SK-N-SH (cell line): Measurements from ENCODE around the gene IFNA10. TPM values are rescaled to one million over a fixed set of nuclear protein-coding genes. Genes with fewer than 3 reads are reported as not detected.
"Not testable (repeated sequence)": the region's sequence is repeated elsewhere in the genome, so short reads cannot be mapped to it uniquely, and the experiment has no call there.

ENCODE experiments used
- CTCF ChIA-PET: fragments of 300-600, 350-600 bp; formaldehyde crosslinking; extraction: SDS; loops from one replicate; lab custom pipeline; 2021; lab: Yijun Ruan, JAX
- POLR2A ChIA-PET: fragments of 350-600 bp; sonication (Branson Sonifier 250); formaldehyde crosslinking; extraction: SDS; loops from one replicate; lab custom pipeline; 2020; ENCODE audit warnings: antibody characterized with exemption, inconsistent platforms; lab: Yijun Ruan, JAX
- DNase-seq: peaks from one replicate; pipeline ENCODE4 v3.0.0; 2012
- H2AFZ ChIP-seq: fragments of 200-600 bp; sonication (generic); 2 replicates; pipeline ENCODE4 v1.8.1; 2016; ENCODE audit warnings: antibody characterized with exemption, mild to moderate bottlenecking, low read depth
- H3F3A ChIP-seq: fragments of 200-600 bp; sonication (generic); replicated peaks from 2 replicates; pipeline ENCODE3; 2016; ENCODE audit warnings: antibody characterized with exemption, mild to moderate bottlenecking; ENCODE audit not compliant: insufficient read depth
- H3K27ac ChIP-seq, 2 experiments: fragments of 200-500 bp in 1 of 2; fragments of 200-600 bp in 1 of 2; sonication (Bioruptor generic) in 1 of 2; sonication (generic), shearing (Covaris generic) in 1 of 2; 2 replicates each; pipeline versions ENCODE4 v1.5.1 to v1.6.1; 2014 to 2016; ENCODE audit warnings: low read depth in 2 of 2, inconsistent platforms in 1 of 2, low read length in 1 of 2, mild to moderate bottlenecking in 1 of 2, mixed read lengths in 1 of 2
- H3K27me3 ChIP-seq: fragments of 200-600 bp; sonication (generic), shearing (Covaris generic); 2 replicates; pipeline ENCODE4 v1.6.1; 2016; ENCODE audit warnings: mixed run types; ENCODE audit not compliant: insufficient read depth
- H3K36me3 ChIP-seq, 2 experiments: fragments of 200-500 bp in 1 of 2; fragments of 200-600 bp in 1 of 2; sonication (Bioruptor generic) in 1 of 2; sonication (generic) in 1 of 2; replicated peaks in 1 of 2; 2 replicates each; pipeline versions ENCODE3 to v1.5.1; 2014 to 2016; ENCODE audit warnings: low read length in 1 of 2, mild to moderate bottlenecking in 1 of 2; ENCODE audit not compliant: insufficient read depth in 2 of 2, control insufficient read depth in 1 of 2
- H3K4me1 ChIP-seq, 2 experiments: fragments of 200-500 bp in 1 of 2; fragments of 200-600 bp in 1 of 2; sonication (Bioruptor generic) in 1 of 2; sonication (generic), shearing (Covaris generic) in 1 of 2; 2 replicates each; pipeline versions ENCODE4 v1.5.1 to v1.6.1; 2014 to 2016; ENCODE audit warnings: low read depth in 1 of 2, low read length in 1 of 2, mixed run types in 1 of 2; ENCODE audit not compliant: insufficient read depth in 2 of 2, control insufficient read depth in 1 of 2
- H3K4me2 ChIP-seq: fragments of 200-600 bp; sonication (generic), shearing (Covaris generic); 2 replicates; pipeline ENCODE4 v1.6.1; 2017; ENCODE audit warnings: mixed run types
- H3K4me3 ChIP-seq, 2 experiments: fragments of 200-500 bp in 1 of 2; fragments of 200-600 bp in 1 of 2; sonication (Bioruptor generic) in 1 of 2; sonication (generic), shearing (Covaris generic) in 1 of 2; 2 replicates each; pipeline versions ENCODE4 v1.5.1 to v1.8.1; 2014 to 2016; ENCODE audit warnings: low read depth in 2 of 2, inconsistent platforms in 1 of 2, low read length in 1 of 2, mild to moderate bottlenecking in 1 of 2, mixed read lengths in 1 of 2, moderate library complexity in 1 of 2
- H3K79me2 ChIP-seq: fragments of 200-600 bp; sonication (generic); 2 replicates; pipeline ENCODE4 v1.8.1; 2017; ENCODE audit warnings: mild to moderate bottlenecking; ENCODE audit not compliant: insufficient read depth
- H3K9ac ChIP-seq: fragments of 200-600 bp; sonication (generic); 2 replicates; pipeline ENCODE4 v1.6.1; 2017; ENCODE audit warnings: mixed run types
- H3K9me2 ChIP-seq: fragments of 200-600 bp; sonication (generic); 2 replicates; pipeline ENCODE4 v1.6.1; 2017; ENCODE audit warnings: mixed run types
- H3K9me3 ChIP-seq: fragments of 200-600 bp; sonication (generic); 2 replicates; pipeline ENCODE4 v1.6.1; 2017; ENCODE audit warnings: mixed run types, mild to moderate bottlenecking, moderate library complexity
- H4K20me1 ChIP-seq: fragments of 200-600 bp; sonication (generic); 2 replicates; pipeline ENCODE4 v1.6.1; 2017; ENCODE audit warnings: mild to moderate bottlenecking, mixed run types; ENCODE audit not compliant: insufficient read depth
- ELF1 ChIP-seq: IDR thresholded peaks from 2 replicates; pipeline ENCODE4 v1.4.0; 2012
- FOXJ3 ChIP-seq: sonication (generic); formaldehyde crosslinking; IDR thresholded peaks from 2 replicates; pipeline ENCODE4 v1.5.1; 2020; ENCODE audit warnings: mild to moderate bottlenecking, missing genetic modification reagents
- FOXM1 ChIP-seq: IDR thresholded peaks from 2 replicates; pipeline ENCODE4 v1.4.0; 2012; ENCODE audit warnings: low read depth, mild to moderate bottlenecking
- JUND ChIP-seq: IDR thresholded peaks from 2 replicates; pipeline ENCODE4 v1.4.0; 2012
- MEF2A ChIP-seq: IDR thresholded peaks from 2 replicates; pipeline ENCODE4 v1.4.0; 2012; ENCODE audit warnings: low read depth, borderline replicate concordance
- MXI1 ChIP-seq: IDR thresholded peaks from 2 replicates; pipeline ENCODE4 v1.6.1; 2012; ENCODE audit warnings: mild to moderate bottlenecking, low read depth, low read length, improper control_type of control experiment
- NFIC ChIP-seq: IDR thresholded peaks from 2 replicates; pipeline ENCODE4 v1.4.0; 2012; ENCODE audit warnings: borderline replicate concordance
- RCOR1 ChIP-seq: fragments of 150-350 bp; IDR thresholded peaks from 2 replicates; pipeline ENCODE4 v1.6.1; 2017; ENCODE audit warnings: antibody characterized with exemption, low read length
- RFX5 ChIP-seq: IDR thresholded peaks from 2 replicates; pipeline ENCODE4 v1.6.1; 2012; ENCODE audit warnings: mild to moderate bottlenecking, improper control_type of control experiment, low read length
- RXRA ChIP-seq: IDR thresholded peaks from 2 replicates; pipeline ENCODE4 v1.4.0; 2012; ENCODE audit warnings: low read depth, mild to moderate bottlenecking, borderline replicate concordance
- SIN3A ChIP-seq: IDR thresholded peaks from 2 replicates; pipeline ENCODE4 v1.6.1; 2012; ENCODE audit warnings: low read depth, mild to moderate bottlenecking, low read length, moderate library complexity, borderline replicate concordance
- TEAD4 ChIP-seq: IDR thresholded peaks from 2 replicates; pipeline ENCODE4 v1.4.0; 2012; ENCODE audit warnings: mild to moderate bottlenecking, borderline replicate concordance; ENCODE audit not compliant: insufficient read depth
- WGBS: methylation state at CpG from one replicate; pipeline ENCODE4 v1.1.6; 2017; ENCODE audit warnings: low lambda C conversion rate; 5-methylcytosine and 5-hydroxymethylcytosine counted together
- polyA plus RNA-seq, 3 experiments: library from polyadenylated mRNA; depleted of rRNA; stranded (reverse); fragments of >200 nt; gene quantifications; 2 replicates each; pipeline ENCODE4 v1.2.3, GENCODE V29; 2012
- TF ChIP-seq, protein P1 (sequence below): fragments of 150-350 bp; IDR thresholded peaks from 2 replicates; pipeline ENCODE4 v1.6.1; 2017; ENCODE audit warnings: antibody characterized with exemption, low read length, low read depth, borderline replicate concordance
- TF ChIP-seq, protein P2 (sequence below): IDR thresholded peaks from 2 replicates; pipeline ENCODE4 v1.4.0; 2012; ENCODE audit warnings: low read depth, borderline replicate concordance
- TF ChIP-seq, protein P3 (sequence below): IDR thresholded peaks from 2 replicates; pipeline ENCODE4 v1.4.0; 2012; ENCODE audit warnings: low read depth
- TF ChIP-seq, protein P4 (sequence below): IDR thresholded peaks from 2 replicates; pipeline ENCODE4; 2012
- TF ChIP-seq, protein P5 (sequence below): IDR thresholded peaks from 2 replicates; pipeline ENCODE4 v1.4.0; 2012; ENCODE audit warnings: low read depth, borderline replicate concordance

IFNA10 gene
- polyA plus RNA-seq, 1 of the 3 experiments (the other 2 are of a cell fraction): not detected

DNA sequence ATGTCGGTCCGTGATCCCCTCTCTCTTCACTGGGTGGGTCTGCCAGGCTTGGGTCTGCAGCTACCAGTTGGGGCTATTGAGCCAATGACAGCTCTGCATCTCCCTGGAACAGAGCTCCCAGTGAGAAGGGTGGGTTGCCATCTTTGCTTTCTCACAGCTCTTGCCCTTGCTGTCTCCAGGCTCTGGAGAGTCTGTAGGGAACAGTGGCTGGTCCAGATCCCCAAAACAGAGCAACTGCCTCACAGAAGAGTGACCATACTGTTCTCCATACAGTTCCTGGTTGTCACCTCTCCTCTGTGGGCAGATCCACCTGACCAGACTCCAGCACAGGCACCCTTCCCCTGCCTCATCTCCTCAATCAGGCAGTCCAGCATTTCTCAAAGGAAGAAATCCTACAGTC lies 26.3 kb upstream of the IFNA10 start:
- no peaks in the 10 kb centered on the region for H3K4me1 ChIP-seq
- H4K20me1 ChIP-seq: no peaks in the 10 kb centered on the region
- CTCF ChIA-PET: interaction anchor here (1.1 to 1.9 kb wide), 2 partner anchors 50 to 85 kb away, joined by 3 to 4 read pairs; no protein-coding TSS in a partner anchor
- H3K27ac ChIP-seq: no peak overlapping the region
- no peaks in the 10 kb centered on the region for H3K36me3 ChIP-seq
- POLR2A ChIA-PET: no interaction called here
- no peaks in the 10 kb centered on the region for H3K79me2 ChIP-seq
- no peak overlapping the region for H3K4me3 ChIP-seq
- TF ChIP-seq, protein P1, sequence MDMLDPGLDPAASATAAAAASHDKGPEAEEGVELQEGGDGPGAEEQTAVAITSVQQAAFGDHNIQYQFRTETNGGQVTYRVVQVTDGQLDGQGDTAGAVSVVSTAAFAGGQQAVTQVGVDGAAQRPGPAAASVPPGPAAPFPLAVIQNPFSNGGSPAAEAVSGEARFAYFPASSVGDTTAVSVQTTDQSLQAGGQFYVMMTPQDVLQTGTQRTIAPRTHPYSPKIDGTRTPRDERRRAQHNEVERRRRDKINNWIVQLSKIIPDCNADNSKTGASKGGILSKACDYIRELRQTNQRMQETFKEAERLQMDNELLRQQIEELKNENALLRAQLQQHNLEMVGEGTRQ: no peak
- no peak for TF ChIP-seq JUND
- no peak for TF ChIP-seq RXRA
- TF ChIP-seq, protein P2, sequence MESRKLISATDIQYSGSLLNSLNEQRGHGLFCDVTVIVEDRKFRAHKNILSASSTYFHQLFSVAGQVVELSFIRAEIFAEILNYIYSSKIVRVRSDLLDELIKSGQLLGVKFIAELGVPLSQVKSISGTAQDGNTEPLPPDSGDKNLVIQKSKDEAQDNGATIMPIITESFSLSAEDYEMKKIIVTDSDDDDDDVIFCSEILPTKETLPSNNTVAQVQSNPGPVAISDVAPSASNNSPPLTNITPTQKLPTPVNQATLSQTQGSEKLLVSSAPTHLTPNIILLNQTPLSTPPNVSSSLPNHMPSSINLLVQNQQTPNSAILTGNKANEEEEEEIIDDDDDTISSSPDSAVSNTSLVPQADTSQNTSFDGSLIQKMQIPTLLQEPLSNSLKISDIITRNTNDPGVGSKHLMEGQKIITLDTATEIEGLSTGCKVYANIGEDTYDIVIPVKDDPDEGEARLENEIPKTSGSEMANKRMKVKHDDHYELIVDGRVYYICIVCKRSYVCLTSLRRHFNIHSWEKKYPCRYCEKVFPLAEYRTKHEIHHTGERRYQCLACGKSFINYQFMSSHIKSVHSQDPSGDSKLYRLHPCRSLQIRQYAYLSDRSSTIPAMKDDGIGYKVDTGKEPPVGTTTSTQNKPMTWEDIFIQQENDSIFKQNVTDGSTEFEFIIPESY: no peak
- no peak for TF ChIP-seq SIN3A
- no peak for TF ChIP-seq ELF1
- TF ChIP-seq MEF2A: no peak
- TF ChIP-seq MXI1: no peak
- TF ChIP-seq, protein P3, sequence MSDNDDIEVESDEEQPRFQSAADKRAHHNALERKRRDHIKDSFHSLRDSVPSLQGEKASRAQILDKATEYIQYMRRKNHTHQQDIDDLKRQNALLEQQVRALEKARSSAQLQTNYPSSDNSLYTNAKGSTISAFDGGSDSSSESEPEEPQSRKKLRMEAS: no peak
- no peak for TF ChIP-seq RCOR1
- TF ChIP-seq FOXM1: no peak
- TF ChIP-seq, protein P4, sequence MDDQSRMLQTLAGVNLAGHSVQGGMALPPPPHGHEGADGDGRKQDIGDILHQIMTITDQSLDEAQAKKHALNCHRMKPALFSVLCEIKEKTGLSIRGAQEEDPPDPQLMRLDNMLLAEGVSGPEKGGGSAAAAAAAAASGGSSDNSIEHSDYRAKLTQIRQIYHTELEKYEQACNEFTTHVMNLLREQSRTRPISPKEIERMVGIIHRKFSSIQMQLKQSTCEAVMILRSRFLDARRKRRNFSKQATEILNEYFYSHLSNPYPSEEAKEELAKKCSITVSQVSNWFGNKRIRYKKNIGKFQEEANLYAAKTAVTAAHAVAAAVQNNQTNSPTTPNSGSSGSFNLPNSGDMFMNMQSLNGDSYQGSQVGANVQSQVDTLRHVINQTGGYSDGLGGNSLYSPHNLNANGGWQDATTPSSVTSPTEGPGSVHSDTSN: no peak
- TF ChIP-seq TEAD4: no peak
- no peak overlapping the region for H3K9ac ChIP-seq
- no peaks in the 10 kb centered on the region for H3F3A ChIP-seq
- no peak overlapping the region for H2AFZ ChIP-seq
- H3K9me3 ChIP-seq: no peaks in the 10 kb centered on the region
- H3K9me2 ChIP-seq: no peaks in the 10 kb centered on the region
- H3K27me3 ChIP-seq: no peaks in the 10 kb centered on the region
- no peak for DNase-seq
- WGBS: 7% methylated on average over 2 of the region's 2 CpGs
- no peak overlapping the region for H3K4me2 ChIP-seq

DNA sequence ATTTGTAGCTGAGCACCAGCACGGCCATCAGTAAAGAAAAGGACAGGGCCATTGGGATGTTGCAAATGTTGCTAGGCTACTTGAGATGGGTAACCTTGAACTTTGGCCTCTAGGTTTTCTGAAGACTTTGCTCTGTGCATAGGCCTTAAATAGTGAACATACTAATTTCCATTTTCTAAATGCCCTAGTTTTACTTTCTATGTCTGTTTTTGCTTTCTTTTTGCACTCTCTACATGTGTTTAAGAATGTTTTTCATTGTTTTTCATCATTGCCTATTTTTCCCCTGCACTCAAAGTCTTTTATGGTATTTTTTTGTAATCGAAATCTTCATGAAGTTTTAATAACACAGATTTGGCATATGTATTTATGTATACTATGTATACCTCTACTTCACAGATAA lies 21.2 kb upstream of the IFNA10 start, which contains the start of gene IFNA17:
TSS of gene IFNA17 (minus strand) at position 101 of the 400 bp plus-strand sequence. CDS start at position 52, 49 bp downstream.
- ChIA-PET CTCF (no interaction called here), POLR2A (no interaction called here)
- no peak within 1 kb of the TSS for H2AFZ ChIP-seq
- TF ChIP-seq, protein P4: no peak
- TF ChIP-seq RCOR1: no peak
- no peak for TF ChIP-seq FOXJ3 (CRISPR knock-in tag)
- no peak for TF ChIP-seq RFX5
- TF ChIP-seq, protein P5, sequence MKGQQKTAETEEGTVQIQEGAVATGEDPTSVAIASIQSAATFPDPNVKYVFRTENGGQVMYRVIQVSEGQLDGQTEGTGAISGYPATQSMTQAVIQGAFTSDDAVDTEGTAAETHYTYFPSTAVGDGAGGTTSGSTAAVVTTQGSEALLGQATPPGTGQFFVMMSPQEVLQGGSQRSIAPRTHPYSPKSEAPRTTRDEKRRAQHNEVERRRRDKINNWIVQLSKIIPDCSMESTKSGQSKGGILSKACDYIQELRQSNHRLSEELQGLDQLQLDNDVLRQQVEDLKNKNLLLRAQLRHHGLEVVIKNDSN: no peak
- TF ChIP-seq JUND: no peak
- no peak for TF ChIP-seq NFIC
- H3K27ac ChIP-seq: no peak within 1 kb of the TSS
- 21% methylated on average over 2 of the region's 2 CpGs for WGBS
- H3K4me2 ChIP-seq: no peak within 1 kb of the TSS
- H3K4me3 ChIP-seq: no peak within 1 kb of the TSS
- H3K27me3 ChIP-seq: no peaks in the 10 kb centered on the region
- H3K79me2 ChIP-seq: no peaks in the 10 kb centered on the region
- no peaks in the 10 kb centered on the region for H3K4me1 ChIP-seq
- H4K20me1 ChIP-seq: no peaks in the 10 kb centered on the region
- no peaks in the 10 kb centered on the region for H3F3A ChIP-seq
- H3K9ac ChIP-seq: no peak within 1 kb of the TSS
- no peak for DNase-seq
- H3K9me2 ChIP-seq: no peaks in the 10 kb centered on the region
- no peaks in the 10 kb centered on the region for H3K9me3 ChIP-seq
- no peaks in the 10 kb centered on the region for H3K36me3 ChIP-seq

DNA sequence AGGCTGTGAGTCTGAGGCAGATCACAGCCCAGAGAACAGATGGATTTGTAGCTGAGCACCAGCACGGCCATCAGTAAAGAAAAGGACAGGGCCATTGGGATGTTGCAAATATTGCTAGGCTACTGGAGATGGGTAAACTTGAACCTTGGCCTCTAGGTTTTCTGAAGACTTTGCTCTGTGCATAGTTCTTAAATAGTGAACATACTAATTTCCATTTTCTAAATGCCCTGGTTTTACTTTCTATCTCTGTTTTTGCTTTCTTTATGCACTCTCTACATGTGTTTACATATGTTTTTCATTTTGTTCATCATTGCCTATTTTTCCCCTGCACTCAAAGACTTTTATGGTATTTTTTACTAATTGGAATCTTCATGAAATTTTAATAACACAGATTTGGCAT lies 10.3 kb upstream of the IFNA10 start, which contains the start of gene IFNA16:
TSS of gene IFNA16 (minus strand) at position 101 of the 400 bp plus-strand sequence. CDS start at position 95, 6 bp downstream.
- H3K79me2 ChIP-seq, H3K27me3 ChIP-seq, H3K4me3 ChIP-seq, H3F3A ChIP-seq, H3K9me2 ChIP-seq, DNase-seq, CTCF ChIA-PET, H2AFZ ChIP-seq, H3K4me2 ChIP-seq, H4K20me1 ChIP-seq, H3K27ac ChIP-seq, POLR2A ChIA-PET, H3K9me3 ChIP-seq, H3K4me1 ChIP-seq, H3K9ac ChIP-seq, H3K36me3 ChIP-seq: not testable (repeated sequence)
- 0% methylated on average over 1 of the region's 1 CpG for WGBS
